GM19397 (cell line): Measurements from ENCODE around the gene SH3TC1.

Experiments
- ATAC-seq: cut with Tn5 transposase; IDR thresholded peaks from one replicate; pipeline ENCODE4 v1.9.1; 2021; ENCODE audit warnings: mild to moderate bottlenecking, moderate library complexity; ENCODE audit not compliant: unreplicated experiment

Gene SH3TC1

DNA sequence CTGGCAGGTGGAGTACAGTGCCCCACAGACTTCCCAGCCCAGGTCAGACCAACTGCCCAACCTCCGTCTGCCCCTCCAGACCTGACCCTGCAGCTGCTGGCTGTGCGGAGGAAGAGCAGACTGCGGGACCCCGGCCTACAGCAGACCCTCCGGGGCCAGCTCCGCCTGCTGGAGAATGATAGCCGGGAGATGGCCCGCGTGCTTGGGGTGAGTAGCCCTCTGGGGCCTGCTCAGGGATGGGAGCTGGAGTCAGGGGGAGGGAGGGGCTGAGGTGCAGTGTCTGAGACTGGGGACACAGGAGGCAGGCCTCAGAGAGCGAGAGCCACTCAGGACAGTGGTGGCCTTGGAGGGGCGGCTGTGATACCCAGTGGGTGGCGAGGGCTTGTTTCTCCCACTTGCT lies 13.5 kb downstream of the SH3TC1 start:
- ATAC-seq: no peak

DNA sequence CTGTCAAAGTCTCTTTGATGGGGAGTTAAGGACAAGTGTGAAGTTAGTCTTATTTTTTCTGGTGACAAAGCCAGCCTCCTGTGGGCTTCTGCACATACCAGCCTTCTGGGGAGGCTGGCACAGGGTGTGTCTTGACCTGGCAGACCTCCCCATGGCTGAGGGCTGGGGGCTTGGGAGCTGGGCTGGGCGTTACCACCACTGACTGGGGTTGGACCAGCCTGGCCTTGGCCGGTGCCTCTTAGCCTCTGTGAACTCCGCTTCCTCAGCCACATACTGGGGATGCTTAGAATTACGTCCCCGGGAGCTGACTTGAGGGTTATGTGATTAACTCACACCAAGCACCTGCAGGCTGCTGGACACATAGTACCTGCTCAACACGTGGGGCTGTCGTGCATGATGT lies 14.0 kb downstream of the SH3TC1 start:
- ATAC-seq: no peak

DNA sequence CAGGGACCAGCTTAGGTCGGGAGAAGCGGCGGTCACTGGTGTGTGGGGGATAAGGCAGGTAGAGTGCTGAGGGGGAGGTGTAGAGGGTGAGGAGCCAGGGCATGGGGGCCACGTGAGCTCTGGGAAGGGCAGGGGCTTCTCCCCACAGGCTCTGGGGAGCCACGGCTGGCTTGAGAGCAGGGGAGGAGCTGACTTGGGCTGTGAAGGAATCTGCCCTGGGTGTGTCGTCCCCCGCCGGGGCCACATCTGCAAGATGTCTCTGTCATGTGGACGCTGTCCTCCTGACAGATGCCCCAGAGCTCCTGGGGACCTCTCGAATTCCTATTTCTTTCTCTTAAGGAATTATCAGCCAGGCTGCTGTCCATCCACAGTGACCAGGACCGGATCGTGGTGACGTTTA lies 15.0 kb downstream of the SH3TC1 start:
- no peak for ATAC-seq

DNA sequence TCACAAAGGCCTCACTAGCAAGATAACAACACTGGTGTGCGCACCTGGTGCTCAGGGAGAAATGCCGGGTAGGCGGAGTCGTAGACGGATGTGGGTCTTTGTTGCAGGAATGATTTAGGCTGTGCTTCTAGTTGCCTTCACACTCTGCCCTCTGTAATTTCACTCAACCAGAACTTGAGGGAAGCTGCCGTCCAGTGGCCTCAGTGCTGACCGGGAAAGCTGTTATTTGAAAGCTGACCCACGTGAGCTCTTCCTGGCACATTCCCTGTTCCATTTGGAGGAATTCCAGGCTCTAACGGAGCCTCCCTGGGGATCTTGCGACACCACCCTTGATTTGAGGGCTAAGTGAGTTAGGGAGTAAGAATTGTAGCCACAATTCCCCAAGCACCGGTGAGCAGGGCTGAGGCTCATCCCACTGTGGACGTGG lies 15.9 kb downstream of the SH3TC1 start:
- ATAC-seq: no peak

DNA sequence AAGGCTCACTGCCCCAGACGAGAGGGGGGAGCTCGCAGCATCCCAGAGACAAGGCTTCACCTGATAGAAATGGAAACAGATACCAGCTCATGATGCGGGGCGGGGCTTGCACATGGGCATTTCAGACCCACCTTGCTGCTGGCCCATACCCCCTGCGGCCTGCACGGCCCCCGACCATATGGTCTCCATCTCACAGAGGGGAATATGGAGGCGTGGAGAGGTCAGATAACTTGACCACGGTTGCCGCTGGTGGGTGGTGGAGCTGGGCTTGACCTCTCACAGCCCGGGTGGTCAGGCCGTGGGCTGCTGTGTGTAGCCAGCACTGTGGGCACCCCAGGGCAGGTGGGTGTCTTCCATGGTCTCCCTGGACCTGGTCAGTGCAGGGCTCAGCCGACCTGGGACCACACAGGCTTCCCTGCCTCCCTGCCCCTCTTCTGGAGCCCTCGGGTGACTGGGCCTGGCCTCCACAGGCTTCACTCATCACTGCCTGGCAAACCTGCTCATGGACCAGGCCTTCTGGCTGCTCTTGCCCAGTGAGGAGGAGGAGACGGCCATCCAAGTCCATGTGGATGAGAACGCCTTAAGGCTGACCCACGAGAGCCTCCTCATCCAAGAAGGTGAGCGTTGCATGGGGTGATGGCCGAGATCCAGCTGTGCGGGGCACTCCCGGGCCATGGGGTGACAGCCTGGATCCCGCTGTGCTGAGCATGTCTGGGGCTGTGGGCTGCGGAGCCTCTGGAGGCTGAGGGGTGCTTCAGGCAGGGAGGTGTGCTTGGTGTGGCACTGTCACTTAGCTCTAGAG lies 16.8 kb downstream of the SH3TC1 start:
- ATAC-seq: no peak

DNA sequence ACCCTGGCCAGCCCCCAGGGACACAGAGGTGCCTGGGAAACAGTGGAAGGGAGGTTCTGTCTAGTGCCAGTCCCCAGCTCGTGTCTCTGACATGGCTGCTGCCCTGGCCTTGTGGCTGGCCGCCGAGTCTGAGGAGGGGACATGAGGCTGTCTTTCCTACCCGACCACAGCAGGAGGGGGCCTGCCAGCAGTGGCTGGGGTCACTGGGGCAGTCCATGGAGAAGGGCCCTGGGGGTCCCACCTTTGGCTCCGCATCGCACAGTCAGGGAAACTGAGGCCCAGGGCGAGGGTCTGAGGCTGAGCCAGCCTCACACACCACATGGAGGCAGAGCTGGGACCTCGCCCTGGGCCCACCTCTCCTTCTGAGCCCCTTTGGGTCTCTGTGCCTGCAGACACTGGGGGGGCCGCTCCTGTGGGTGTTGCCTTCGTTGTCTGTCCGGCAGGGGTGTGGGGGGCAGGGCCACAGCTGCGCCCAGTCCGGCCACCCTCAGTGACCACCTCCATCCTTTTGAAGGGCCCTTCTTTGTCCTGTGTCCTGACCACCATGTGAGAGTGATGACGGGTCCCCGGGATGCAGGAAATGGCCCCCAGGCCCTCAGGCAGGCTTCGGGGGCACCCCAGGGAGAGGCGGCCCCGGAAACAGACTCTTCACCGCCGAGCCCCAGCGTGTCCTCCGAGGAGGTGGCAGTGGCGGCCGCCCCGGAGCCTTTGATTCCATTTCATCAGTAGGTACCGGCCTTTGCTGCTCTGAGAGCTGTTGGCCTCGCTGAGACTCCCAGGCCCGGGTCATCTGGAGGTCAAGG lies 17.6 kb downstream of the SH3TC1 start:
- no peak for ATAC-seq

DNA sequence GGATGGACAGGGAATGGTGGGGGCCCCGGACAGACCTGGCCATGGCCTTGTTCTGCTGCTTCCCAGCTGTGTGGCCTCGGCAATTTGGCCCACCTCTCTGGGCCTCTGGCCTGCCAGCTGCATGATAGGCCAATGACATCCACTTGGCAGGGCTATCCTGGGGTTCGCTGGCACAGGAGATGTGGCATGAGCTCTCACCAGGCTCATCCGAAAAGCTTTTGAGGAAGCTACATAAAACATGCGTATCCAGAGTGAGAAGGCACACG lies 18.1 kb downstream of the SH3TC1 start:
- ATAC-seq: no peak

DNA sequence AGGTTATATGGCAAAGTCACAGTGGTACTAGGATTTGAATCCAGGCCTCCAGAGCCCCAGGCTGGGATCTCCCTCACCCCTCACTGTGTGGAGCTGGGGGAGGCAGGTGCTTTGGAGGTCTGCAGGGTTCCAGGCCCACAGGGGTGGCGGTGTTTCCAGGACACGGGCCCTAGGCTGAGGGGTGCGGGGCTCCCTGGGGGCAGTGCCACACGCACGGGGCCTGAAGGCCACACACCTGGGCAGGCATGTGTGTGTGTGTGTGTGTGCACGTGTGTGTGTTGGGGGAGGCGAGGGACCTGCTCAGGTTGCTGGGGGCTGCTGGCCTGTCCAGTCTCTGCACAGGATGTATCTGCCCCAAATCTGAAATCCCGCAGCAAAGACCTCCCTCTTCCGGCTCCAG lies 18.8 kb downstream of the SH3TC1 start:
- ATAC-seq: no peak

DNA sequence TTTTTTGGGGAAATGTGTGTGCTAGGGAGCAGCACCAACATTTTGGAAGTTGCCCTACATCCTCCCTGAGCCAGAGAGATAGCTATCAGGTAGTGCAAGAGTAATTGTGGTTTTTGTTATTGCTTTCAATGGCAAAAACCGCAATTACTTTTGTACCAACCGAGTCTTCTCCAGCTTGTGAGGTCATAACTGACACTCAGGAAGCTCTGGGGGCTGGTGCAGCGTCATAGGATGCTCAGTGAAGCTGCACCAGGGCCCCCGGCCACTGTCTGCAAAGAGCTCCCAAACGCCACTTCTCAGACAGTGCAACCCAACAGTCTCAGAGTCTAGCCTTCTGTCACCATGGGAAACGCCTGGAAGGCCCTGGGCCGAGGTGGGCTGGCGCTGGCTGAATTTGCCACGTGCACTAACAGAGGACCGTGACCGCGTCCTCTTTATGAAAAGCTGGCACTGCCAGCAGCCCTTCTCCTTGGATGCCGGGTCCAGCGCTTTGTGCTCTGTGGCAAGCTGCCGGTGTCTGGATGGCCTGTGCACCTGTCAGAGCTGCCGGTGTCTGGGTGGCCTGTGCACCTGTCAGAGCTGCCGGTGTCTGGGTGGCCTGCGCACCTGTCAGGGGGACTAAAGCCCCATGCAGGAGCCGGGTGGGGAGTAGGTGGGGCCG lies 19.4 kb downstream of the SH3TC1 start:
- no peak for ATAC-seq

DNA sequence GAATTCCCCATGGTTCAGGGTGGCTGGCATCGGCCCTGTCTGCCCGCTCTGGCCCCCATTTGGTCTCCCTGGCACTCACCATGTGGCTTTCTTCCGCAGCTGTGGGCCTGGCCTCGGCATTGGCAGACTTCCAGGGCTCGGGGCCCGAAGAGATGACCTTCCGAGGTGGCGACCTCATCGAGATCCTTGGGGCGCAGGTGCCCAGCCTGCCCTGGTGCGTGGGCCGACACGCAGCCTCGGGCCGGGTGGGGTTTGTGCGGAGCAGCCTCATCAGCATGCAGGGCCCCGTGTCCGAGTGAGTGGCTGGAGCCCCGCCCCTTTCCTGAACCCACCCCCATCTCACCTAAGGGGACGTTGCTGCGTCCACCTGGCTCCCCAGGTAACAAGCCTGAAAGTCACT lies 20.1 kb downstream of the SH3TC1 start:
- ATAC-seq: no peak

DNA sequence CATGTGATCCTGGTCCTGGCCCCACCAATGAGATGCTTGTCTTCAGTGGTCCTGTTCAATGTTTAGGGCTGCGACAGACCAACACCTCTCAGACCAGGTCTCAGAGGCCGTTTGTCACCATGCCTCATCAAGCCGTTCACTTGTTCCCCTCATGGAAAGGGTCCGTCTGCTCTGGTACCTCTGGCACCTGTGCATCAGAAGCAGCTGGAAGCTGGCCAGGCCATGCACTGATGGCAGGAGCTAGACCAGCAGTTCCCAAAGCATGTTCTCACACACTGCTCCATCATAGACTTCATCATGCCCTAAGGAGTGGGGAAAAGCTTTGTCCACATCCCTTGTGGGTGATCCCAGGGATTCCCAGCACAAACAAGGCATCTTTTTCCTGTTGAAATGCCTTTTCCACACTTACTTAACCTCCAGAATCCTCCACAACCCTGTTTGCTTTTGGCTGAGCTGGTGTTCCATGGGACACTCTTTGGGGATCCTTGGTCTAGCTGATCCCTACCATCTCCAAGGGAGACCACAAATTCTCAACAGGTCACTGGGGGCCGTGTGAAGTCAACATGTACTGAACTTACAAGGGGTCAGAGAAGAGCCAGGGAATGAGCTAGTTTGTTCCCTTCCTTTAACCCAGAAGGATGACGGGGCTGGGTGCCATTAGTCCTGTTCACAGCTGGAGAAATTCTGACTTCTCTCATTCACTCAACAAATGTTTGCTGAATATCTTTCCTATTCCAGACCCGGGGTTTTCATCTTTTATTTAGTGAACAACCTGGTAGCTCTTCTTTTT lies 21.8 kb downstream of the SH3TC1 start:
- ATAC-seq: no peak

DNA sequence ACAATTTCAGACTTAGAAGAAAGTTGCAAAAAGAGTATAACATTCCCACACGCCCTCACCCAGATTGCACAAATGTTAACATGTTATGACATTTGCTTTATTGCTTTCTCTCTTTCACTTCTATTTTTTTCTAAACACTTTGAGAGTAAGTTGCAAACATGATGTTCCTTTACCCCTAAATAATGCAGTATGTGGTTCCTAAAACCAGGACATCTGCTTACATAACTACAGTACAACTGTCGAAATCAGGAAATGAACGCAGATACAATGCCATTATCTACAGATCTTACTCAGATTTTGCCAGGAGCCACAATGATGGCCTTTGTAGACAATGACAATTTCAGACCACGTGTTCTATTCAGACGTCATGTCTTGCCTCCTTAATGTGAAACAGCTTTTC lies 22.4 kb downstream of the SH3TC1 start:
- no peak for ATAC-seq

DNA sequence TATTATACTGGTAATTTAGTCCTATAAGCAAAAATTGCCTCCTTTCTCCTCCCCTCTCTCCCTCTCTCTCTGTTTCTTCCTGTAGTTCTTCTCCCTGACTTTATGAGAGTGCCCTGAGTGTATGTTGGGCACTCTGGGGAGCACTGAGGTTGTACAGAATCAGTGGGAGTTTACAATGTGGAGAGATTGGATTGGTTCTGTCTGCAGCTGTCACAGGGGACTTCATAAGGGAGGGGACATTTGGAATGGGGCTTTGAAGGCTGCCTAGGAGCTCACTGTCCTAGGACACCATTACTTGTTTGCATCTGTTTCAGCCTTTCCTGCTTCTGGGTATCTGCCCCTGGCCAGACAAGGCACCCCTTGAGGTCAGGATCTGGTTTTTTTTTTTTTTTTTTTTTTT lies 22.9 kb downstream of the SH3TC1 start:
- no peak for ATAC-seq

DNA sequence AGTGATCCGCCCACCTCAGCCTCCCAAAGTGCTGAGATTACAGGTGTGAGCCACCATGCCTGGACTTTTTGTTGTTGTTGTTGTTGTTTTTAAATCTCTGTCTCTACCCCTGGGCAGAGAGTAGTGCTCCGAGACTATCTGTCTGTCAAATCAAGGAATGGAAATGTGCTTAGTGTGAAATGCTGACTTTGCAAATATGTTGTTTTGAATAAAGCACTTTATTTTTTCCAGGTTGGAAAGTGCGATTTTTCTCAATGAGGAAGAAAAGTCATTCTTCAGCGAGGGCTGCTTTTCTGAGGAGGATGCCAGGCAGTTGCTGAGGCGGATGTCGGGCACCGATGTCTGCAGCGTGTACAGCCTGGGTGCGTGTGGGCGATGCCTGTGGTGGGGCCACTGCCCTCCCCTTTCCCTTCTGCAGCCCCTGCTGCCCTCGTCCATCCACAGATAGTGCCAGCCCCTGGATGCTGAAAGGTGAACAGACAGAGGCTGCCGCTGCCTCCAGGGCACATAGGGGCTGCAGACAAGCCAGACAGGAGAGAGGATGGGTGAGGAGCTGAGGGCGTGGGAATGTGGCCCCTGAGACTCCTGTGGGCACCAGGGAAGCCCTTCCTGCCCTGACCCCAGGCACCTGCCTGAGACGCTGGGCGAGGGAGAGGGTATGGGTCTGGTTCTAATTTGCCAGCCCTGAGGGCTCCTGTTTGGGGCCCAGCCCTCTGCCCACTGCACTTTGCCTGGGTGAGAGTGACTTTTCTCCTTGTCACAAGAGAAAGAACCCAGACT lies 23.7 kb downstream of the SH3TC1 start:
- ATAC-seq: no peak

DNA sequence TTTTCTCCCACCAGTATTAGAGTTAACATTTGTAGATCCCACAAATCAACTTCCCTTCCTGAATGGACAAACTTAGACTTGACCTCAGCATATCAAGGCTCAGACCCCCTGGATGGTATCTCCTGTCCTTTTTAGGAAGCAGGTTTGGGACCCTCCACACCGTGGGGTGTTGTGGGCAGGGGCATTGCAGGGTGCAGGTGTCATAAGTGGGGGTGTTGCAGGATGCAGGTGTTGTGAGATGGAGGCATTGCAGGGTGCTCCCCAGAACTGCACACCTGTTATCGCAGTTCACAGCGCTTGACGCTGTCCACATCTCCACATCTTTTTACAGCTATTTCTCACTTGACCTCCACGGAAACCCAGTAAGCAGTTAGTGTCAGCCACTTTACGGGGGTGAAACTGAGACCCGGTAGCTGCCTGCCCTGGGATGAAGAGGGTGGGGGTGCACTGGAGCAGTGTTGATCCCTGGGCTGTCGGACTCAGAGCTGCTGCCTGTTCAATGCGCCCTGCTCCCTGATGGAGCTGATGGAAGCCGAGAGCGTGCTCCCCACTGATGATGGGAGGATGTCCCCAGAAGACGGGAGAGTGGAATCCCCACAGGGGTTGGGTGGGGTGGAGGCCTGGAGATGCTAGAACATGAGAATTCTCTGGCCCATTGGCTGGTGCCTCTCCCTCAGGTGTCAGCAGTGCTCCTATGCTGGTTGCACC lies 25.3 kb downstream of the SH3TC1 start:
- no peak for ATAC-seq

DNA sequence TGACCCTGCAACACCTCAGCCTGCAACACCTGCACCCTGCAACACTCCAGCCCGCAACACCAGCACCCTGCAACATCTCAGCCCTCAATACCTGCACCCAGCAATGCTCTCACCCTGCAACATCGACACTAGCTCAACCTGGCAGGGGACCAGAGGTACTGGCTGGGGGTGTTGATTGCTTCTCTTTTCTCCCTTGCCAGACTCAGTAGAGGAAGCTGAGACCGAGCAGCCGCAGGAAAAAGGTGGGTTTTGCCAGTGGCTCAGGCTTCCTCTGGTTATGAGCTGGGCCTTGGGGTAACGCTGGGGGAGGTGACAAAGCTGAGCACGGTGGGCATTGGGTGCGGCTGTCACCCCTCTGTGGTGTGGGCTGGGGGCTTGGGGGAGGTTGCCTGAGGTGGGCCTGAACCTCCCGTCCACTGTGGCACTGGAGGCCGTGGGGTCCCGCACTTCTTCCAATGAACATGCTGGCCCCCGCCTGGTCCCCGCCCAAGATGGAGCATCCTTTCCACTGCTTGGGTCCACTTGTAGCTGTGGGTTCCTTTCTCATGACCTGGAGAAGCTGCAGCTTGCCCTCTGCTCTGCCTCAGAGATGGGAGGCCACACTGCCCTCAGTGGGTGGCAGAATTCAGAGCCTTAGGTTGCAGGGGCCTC lies 26.0 kb downstream of the SH3TC1 start:
- ATAC-seq: no peak

DNA sequence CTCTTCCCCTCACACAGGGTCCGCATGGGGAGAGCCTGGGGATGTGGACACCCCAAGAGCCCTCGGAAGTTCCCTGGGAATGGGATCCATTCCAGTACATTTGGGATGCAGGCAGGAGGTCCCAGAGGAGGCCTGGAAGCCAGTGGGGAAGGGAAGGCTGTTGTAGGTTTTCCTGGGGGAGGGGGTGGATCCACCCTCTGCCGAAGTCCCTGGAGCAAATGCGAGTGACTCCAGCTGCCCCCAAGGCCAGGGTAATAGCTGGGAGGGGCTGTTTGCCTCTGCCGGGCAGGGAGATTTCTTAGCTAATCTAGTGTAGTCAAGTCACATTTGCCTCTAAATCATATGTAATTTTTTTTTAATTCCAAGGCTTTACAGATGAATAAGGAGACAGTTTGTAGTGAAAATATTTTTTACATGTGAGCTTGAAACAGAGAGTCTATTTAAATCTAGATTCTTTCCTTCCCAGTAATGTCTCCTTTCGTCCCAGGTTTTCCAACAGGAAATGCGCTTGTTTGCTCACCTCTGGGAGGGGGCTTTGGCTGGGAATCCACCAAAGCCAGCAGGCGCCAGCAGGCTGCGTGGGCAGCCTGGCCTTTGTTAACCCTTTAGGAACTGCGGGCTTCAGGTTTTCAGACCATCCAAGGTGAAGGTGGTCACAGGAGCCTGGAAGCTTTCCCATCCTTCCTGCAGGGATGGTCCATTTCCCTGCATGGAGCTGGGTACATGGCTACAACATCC lies 26.8 kb downstream of the SH3TC1 start:
- ATAC-seq: no peak

DNA sequence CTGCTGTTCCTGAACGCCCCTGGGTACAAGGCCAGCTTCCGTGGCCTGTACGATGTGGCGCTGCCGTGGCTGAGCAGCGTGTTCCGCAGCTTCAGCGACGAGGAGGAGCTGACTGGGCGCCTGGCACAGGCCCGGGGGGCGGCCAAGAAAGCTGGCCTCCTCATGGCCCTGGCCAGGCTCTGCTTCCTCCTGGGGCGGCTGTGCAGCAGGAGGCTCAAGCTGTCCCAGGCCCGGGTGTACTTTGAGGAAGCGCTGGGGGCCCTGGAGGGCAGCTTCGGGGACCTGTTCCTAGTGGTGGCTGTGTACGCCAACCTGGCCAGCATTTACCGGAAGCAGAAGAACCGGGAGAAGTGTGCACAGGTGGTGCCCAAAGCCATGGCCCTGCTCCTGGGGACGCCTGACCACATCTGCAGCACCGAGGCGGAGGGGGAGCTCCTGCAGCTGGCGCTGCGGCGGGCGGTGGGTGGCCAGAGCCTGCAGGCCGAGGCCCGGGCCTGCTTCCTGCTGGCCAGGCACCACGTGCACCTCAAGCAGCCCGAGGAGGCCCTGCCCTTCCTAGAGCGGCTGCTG lies 28.2 kb downstream of the SH3TC1 start:
- ATAC-seq: no peak
